KMS-11 (cell line): Measurements from ENCODE around the gene MBOAT1.
A peak's percentile ranks its signal among the peaks of the same experiment; 100 is the strongest.

Experiments
- H2AFZ ChIP-seq: fragments of 200-600 bp; sonication (generic); 2 replicates; pipeline ENCODE4 v1.6.1; 2016; ENCODE audit warnings: antibody characterized with exemption, mixed run types, low read depth
- H3K27ac ChIP-seq: fragments of 200-600 bp; sonication (generic); 2 replicates; pipeline ENCODE4 v1.6.1; 2016; ENCODE audit warnings: mild to moderate bottlenecking, mixed run types
- H3K27me3 ChIP-seq: fragments of 200-600 bp; sonication (generic); 2 replicates; pipeline ENCODE4 v1.6.1; 2017; ENCODE audit warnings: mild to moderate bottlenecking, low read depth, mixed run types, moderate library complexity; ENCODE audit not compliant: insufficient read depth
- H3K36me3 ChIP-seq: fragments of 200-600 bp; sonication (generic); 2 replicates; pipeline ENCODE4 v1.6.1; 2017; ENCODE audit warnings: mild to moderate bottlenecking, mixed run types; ENCODE audit not compliant: insufficient read depth
- H3K4me1 ChIP-seq: fragments of 200-600 bp; sonication (generic); 2 replicates; pipeline ENCODE4 v1.6.1; 2016; ENCODE audit warnings: mild to moderate bottlenecking, low read depth, mixed run types; ENCODE audit not compliant: poor library complexity, severe bottlenecking
- H3K4me2 ChIP-seq: fragments of 200-600 bp; sonication (generic); 2 replicates; pipeline ENCODE4 v1.7.0; 2016; ENCODE audit warnings: mild to moderate bottlenecking, mixed run types
- H3K4me3 ChIP-seq: fragments of 200-600 bp; sonication (generic); IDR thresholded peaks from 2 replicates; pipeline ENCODE4 v1.6.1; 2017; ENCODE audit warnings: low read depth, low read length, mixed read lengths; ENCODE audit not compliant: insufficient read depth
- H3K79me2 ChIP-seq: fragments of 200-600 bp; sonication (generic); 2 replicates; pipeline ENCODE4 v1.6.1; 2016; ENCODE audit warnings: low read depth, mixed run types; ENCODE audit not compliant: insufficient read depth
- H3K9ac ChIP-seq: fragments of 200-600 bp; sonication (generic); 2 replicates; pipeline ENCODE4 v1.6.1; 2016; ENCODE audit warnings: mild to moderate bottlenecking, mixed run types
- H4K20me1 ChIP-seq: fragments of 200-600 bp; sonication (generic); 2 replicates; pipeline ENCODE4 v1.6.1; 2016; ENCODE audit warnings: mild to moderate bottlenecking, mixed run types; ENCODE audit not compliant: insufficient read depth
- TF ChIP-seq, protein P1 (sequence below): fragments of 200-600 bp; sonication (generic); conservative IDR thresholded peaks from 2 replicates; pipeline ENCODE4 v1.6.1; 2017; ENCODE audit warnings: low read depth, mild to moderate bottlenecking, antibody characterized with exemption, low read length, moderate library complexity, mixed read lengths

Gene MBOAT1

DNA sequence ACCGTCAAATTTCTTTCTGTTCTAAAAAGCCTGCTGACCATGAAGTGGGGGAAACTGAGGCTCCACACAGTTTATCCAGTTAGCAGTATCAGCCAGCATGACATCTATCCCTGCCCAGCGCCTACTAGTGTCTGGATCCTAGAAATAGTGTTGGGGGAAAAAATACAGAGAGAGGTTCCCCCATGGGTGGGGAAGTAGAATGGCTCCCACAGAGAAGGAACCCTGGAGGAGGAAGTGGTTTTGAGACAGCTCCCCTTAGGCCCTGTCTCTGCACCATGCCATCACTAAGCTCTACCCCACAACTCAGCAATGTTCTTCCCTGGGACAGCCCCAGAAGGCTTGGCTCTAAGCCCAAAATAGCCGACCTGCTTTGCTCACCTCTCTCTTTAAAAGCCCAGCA lies 153.4 kb downstream of the MBOAT1 start:
- H3K36me3 ChIP-seq: no peaks in the 10 kb centered on the region

DNA sequence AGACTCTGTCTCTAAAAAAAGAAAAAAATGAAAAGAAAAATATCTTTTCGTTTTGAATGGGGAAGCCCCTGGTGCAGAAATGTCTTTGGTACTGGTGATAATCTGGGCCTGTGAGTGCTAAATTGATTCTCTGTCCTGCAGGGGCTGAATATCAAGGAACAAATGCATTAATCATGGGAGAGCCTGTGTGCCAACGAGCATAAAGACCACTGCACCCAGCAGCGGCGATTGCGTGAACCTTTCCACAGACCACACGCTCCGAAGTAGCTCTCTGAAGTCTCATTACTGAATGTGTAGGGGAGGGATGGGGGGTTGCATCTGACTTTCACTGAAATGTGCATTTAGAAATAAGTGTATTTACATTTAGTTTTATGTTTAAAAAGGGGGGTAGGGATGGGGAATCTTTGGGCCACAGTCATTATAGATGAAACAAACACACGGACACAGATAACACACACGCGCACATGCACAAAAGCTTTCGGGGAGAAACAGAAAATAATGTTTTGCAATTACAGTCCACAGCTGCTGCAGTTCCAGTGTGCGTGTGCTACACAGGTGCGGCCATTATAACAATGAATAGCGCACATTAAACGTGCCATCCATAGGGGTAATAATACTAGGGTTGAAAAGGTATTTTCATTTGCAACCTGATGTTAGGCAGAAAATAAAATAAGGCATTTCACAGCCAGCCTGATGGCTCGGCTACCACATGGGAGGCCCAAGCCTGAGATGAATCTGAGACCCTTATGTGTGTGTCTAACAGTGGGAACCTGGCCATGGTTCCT lies 154.0 kb downstream of the MBOAT1 start:
- Histone ChIP-seq H3K27ac (no peak overlapping the region), H3K27me3 (no peaks in the 10 kb centered on the region), H3K4me2 (no peak overlapping the region), H3K9ac (no peak overlapping the region), H3K4me1 (no peaks in the 10 kb centered on the region), H3K79me2 (no peaks in the 10 kb centered on the region), H3K36me3 (no peaks in the 10 kb centered on the region), H4K20me1 (no peaks in the 10 kb centered on the region), H3K4me3 (no peak overlapping the region), H2AFZ (no peak overlapping the region)
- TF ChIP-seq, protein P1, sequence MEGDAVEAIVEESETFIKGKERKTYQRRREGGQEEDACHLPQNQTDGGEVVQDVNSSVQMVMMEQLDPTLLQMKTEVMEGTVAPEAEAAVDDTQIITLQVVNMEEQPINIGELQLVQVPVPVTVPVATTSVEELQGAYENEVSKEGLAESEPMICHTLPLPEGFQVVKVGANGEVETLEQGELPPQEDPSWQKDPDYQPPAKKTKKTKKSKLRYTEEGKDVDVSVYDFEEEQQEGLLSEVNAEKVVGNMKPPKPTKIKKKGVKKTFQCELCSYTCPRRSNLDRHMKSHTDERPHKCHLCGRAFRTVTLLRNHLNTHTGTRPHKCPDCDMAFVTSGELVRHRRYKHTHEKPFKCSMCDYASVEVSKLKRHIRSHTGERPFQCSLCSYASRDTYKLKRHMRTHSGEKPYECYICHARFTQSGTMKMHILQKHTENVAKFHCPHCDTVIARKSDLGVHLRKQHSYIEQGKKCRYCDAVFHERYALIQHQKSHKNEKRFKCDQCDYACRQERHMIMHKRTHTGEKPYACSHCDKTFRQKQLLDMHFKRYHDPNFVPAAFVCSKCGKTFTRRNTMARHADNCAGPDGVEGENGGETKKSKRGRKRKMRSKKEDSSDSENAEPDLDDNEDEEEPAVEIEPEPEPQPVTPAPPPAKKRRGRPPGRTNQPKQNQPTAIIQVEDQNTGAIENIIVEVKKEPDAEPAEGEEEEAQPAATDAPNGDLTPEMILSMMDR: no peak

More for the DNA sequence above, 153.4 kb downstream of the MBOAT1 start:
- no peak overlapping the region for H3K9ac ChIP-seq
- H3K4me3 ChIP-seq: no peak overlapping the region
- no peak overlapping the region for H2AFZ ChIP-seq
- no peaks in the 10 kb centered on the region for H4K20me1 ChIP-seq
- TF ChIP-seq, protein P1: no peak
- no peaks in the 10 kb centered on the region for H3K4me1 ChIP-seq
- H3K79me2 ChIP-seq: no peaks in the 10 kb centered on the region
- no peaks in the 10 kb centered on the region for H3K27me3 ChIP-seq
- no peak overlapping the region for H3K4me2 ChIP-seq
- no peak overlapping the region for H3K27ac ChIP-seq

DNA sequence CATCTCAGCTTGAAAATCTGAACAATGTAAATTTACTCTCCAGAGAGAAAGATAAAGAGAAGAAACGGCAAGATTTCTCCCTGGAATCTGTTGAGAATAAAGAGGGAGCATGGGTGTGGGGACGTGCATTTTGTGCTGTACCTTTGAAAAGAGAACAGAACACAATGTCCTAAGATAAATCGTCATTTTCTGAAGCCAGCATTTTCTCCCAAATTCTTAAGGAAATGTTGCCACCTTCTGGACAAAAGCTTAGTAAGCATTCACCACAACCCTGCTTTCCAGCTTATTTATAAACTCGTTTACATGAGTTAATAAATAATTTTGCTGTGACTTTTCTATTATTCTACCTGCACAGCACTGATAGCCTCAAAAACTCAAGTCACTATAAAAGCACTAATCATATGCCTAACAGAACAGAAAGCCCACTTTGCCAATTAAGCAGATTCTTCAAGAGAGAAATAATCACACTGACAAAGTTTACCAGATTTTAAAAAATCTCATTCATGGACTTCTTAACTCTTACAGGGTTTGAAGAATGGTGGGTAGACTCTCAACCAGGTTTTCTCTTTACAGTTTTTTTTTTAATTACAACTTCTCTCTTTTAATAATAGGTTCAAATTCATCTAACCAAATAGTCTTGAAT lies 155.8 kb downstream of the MBOAT1 start:
- TF ChIP-seq, protein P1: peak; percentile 68
- Histone ChIP-seq H2AFZ (no peak overlapping the region), H3K4me3 (no peak overlapping the region), H3K4me2 (no peak overlapping the region), H3K79me2 (no peaks in the 10 kb centered on the region), H3K4me1 (no peaks in the 10 kb centered on the region), H4K20me1 (no peaks in the 10 kb centered on the region), H3K27ac (no peak overlapping the region), H3K27me3 (no peaks in the 10 kb centered on the region), H3K36me3 (no peaks in the 10 kb centered on the region), H3K9ac (no peak overlapping the region)

DNA sequence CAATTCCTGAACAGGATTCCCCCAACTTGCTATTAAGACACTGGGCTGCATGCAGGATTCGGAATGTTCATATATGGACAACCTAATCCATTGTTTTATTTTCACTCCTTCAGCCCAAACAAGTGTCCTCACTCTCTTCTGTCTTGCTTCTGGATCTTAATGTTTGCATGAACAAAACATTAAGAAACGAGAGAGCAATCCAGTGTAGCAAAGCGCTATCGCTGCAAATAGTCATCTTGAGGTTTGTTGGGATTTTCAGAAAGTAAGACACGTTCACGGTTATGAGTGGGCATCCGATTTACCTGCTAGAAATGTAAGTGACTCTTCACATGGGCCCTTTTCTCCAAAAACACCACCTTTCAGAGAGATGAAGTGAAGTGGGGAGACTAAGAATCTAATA lies 156.4 kb downstream of the MBOAT1 start:
- H3K9ac ChIP-seq: no peak overlapping the region
- no peaks in the 10 kb centered on the region for H4K20me1 ChIP-seq
- no peak overlapping the region for H3K4me3 ChIP-seq
- H3K36me3 ChIP-seq: no peaks in the 10 kb centered on the region
- no peak overlapping the region for H3K27ac ChIP-seq
- H2AFZ ChIP-seq: no peak overlapping the region
- no peaks in the 10 kb centered on the region for H3K79me2 ChIP-seq
- no peak overlapping the region for H3K4me2 ChIP-seq
- TF ChIP-seq, protein P1: no peak
- no peaks in the 10 kb centered on the region for H3K27me3 ChIP-seq
- no peaks in the 10 kb centered on the region for H3K4me1 ChIP-seq
